GM19452 (cell line): ENCODE measurements around the gene ADGRG2.
"Not testable (repeated sequence)": the region's sequence is repeated elsewhere in the genome, so short reads cannot be mapped to it uniquely, and the experiment has no call there.

Experiments
- ATAC-seq: cut with Tn5 transposase; IDR thresholded peaks from one replicate; pipeline ENCODE4 v1.9.1; 2021; ENCODE audit not compliant: unreplicated experiment

ADGRG2 gene

GRCh38 chrX:19085666-19086065, 36.6 kb downstream of the ADGRG2 start:
- ATAC-seq = no peak

- no peak for ATAC-seq
Observed at GRCh38 chrX:19075754-19076153, 46.5 kb downstream of the ADGRG2 start.

- ATAC-seq = no peak
Observed at GRCh38 chrX:19072372-19072771, 49.9 kb downstream of the ADGRG2 start.

- no peak for ATAC-seq
Observed at GRCh38 chrX:19070555-19070994, 51.7 kb downstream of the ADGRG2 start.

GRCh38 chrX:19066987-19067386, 55.3 kb downstream of the ADGRG2 start:
- ATAC-seq = not testable (repeated sequence)

- ATAC-seq = no peak
Observed at GRCh38 chrX:19065535-19065934, 56.7 kb downstream of the ADGRG2 start.

GRCh38 chrX:19064175-19064574, 58.1 kb downstream of the ADGRG2 start:
- ATAC-seq = no peak

GRCh38 chrX:19063030-19063429, 59.2 kb downstream of the ADGRG2 start:
- no peak for ATAC-seq

GRCh38 chrX:19059067-19059466, 63.2 kb downstream of the ADGRG2 start:
- no peak for ATAC-seq

GRCh38 chrX:19057856-19058255, 64.4 kb downstream of the ADGRG2 start:
- ATAC-seq = no peak

GRCh38 chrX:19049110-19049509, 73.2 kb downstream of the ADGRG2 start:
- no peak for ATAC-seq

- ATAC-seq = no peak
Observed at GRCh38 chrX:19046343-19047215, 75.7 kb downstream of the ADGRG2 start.

- ATAC-seq = no peak
Observed at GRCh38 chrX:19040373-19040772, 81.9 kb downstream of the ADGRG2 start.

- ATAC-seq = no peak
Observed at GRCh38 chrX:19034025-19034424, 88.2 kb downstream of the ADGRG2 start.

GRCh38 chrX:19030805-19031204, 91.5 kb downstream of the ADGRG2 start:
- ATAC-seq = no peak

- no peak for ATAC-seq
Observed at GRCh38 chrX:19028560-19028959, 93.7 kb downstream of the ADGRG2 start.

GRCh38 chrX:19024366-19024765, 97.9 kb downstream of the ADGRG2 start:
- no peak for ATAC-seq

- no peak for ATAC-seq
Observed at GRCh38 chrX:19019996-19020395, 102.3 kb downstream of the ADGRG2 start.

- no peak for ATAC-seq
Observed at GRCh38 chrX:19017271-19017670, 105.0 kb downstream of the ADGRG2 start.

GRCh38 chrX:19016614-19017013, 105.7 kb downstream of the ADGRG2 start:
- not testable (repeated sequence) for ATAC-seq

GRCh38 chrX:19007868-19008267, 114.4 kb downstream of the ADGRG2 start:
- no peak for ATAC-seq

- ATAC-seq = no peak
Observed at GRCh38 chrX:19007011-19007410, 115.3 kb downstream of the ADGRG2 start.

- ATAC-seq = no peak
Observed at GRCh38 chrX:19005909-19006308, 116.4 kb downstream of the ADGRG2 start.
